SH-SY5Y (cell line): Measurements from ENCODE around the gene FN3KRP.

Source experiments
- GATA2 ChIP-seq: IDR thresholded peaks from 2 replicates; pipeline ENCODE4 v1.6.1; 2011; ENCODE audit warnings: mild to moderate bottlenecking, low read depth, low read length
- GATA3 ChIP-seq: IDR thresholded peaks from 2 replicates; pipeline ENCODE4 v1.6.1; 2011; ENCODE audit warnings: low read depth, mild to moderate bottlenecking, low read length, moderate library complexity

- TF ChIP-seq GATA3 (no peak), GATA2 (peak; percentile 16; the same call in 1 of the 2 replicates)
Observed at GRCh38 chr17:82751571-82752370, 35.3 kb downstream of the FN3KRP start, which contains the start of gene TBCD.
